ENCODE measurements around the gene BCAP29. TPM values are rescaled to one million over a fixed set of nuclear protein-coding genes. Genes with fewer than 3 reads are reported as not detected.

Gene BCAP29, protein sequence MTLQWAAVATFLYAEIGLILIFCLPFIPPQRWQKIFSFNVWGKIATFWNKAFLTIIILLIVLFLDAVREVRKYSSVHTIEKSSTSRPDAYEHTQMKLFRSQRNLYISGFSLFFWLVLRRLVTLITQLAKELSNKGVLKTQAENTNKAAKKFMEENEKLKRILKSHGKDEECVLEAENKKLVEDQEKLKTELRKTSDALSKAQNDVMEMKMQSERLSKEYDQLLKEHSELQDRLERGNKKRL
- total RNA-seq = 100 to 1,000 TPM; 112 to 147 (median 131) TPM

DNA sequence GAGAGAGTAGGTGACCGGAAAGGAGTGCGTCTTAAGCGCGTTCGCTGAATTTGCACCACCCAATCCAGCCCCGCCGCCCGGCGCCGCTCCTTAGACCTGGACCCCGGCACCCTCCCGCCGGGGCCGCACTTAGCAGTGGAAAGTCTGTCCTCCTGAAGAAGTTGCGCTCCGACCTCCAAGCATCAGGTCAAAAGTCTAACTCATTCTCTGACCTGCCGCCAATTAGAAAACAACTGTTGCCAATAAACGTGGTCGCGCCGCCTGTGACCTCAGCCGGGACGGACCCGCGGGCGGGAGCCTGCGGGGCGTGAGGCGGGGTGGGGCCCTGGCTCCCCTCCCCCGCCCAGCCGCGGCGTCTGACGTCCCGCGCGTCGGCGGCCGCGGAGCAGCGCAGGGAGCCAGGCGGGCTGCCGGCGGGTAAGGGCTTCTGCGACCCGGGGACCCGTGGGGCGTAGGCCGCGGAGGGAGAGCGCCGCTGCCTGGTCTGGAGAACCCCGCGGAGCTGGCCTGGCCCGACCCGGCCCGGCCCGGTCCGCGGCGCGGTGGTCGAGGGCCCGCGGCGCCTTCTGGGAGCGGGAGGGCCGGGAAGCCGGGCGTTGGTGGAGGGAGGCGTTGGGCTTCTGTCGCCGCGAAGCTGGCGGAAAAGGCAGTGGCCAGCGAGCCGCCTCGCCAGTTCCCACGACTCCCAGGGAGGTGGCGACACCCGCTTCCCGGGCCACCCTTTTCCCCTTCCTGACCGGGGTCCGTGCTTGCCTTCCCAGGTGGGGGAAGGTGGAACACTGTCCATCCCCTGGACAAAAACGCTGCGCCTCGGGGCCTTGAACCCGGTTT, at the start of gene BCAP29:
Gene BCAP29 (plus strand): TSS at position 362 of the 831 bp plus-strand sequence. CDS start 527 bp downstream, outside the sequence.
- TF ChIP-seq, protein P1, sequence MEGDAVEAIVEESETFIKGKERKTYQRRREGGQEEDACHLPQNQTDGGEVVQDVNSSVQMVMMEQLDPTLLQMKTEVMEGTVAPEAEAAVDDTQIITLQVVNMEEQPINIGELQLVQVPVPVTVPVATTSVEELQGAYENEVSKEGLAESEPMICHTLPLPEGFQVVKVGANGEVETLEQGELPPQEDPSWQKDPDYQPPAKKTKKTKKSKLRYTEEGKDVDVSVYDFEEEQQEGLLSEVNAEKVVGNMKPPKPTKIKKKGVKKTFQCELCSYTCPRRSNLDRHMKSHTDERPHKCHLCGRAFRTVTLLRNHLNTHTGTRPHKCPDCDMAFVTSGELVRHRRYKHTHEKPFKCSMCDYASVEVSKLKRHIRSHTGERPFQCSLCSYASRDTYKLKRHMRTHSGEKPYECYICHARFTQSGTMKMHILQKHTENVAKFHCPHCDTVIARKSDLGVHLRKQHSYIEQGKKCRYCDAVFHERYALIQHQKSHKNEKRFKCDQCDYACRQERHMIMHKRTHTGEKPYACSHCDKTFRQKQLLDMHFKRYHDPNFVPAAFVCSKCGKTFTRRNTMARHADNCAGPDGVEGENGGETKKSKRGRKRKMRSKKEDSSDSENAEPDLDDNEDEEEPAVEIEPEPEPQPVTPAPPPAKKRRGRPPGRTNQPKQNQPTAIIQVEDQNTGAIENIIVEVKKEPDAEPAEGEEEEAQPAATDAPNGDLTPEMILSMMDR (IDR thresholded peaks at IDR 0.05; ENCODE audit: low read depth) = no peak

DNA sequence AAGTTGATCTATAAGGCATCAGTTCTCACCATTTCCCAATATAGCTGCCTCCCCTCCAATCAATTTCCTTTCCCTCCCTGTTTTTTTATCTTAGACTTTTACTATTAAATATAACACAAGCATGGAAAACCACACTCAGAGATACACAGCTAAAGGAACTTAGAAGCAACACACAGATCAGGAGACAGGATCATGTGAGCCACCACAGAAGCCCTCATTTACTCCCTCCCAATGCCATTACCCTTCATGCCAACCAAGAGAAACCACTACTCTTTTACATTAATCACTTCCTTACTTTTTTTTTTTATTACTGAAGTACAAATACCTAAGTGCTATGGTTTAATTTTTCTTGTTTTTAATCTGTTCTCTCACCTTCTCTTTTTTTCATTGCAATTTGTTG, 49.3 kb upstream of the BCAP29 start:
- TF ChIP-seq, protein P1 (IDR thresholded peaks at IDR 0.05; ENCODE audit: low read depth) = no peak

DNA sequence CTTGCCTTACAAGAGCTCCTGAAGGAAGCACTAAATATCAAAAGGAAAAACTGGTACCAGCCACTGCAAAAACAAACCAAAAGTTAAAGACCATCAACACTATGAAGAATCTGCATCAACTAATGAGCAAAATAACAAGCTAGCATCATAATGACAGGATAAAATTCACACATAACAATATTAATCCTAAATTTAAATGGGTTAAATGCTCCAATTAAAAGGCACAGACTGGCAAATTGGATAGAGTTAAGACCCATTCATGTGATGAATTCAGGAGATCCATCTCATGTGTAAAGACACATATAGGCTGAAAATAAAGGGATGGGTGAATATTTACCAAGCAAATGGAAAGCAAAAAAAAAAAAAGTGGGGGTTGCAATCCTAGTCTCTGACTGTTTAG, 45.9 kb upstream of the BCAP29 start:
- TF ChIP-seq, protein P1 (IDR thresholded peaks at IDR 0.05; ENCODE audit: low read depth) = no peak

DNA sequence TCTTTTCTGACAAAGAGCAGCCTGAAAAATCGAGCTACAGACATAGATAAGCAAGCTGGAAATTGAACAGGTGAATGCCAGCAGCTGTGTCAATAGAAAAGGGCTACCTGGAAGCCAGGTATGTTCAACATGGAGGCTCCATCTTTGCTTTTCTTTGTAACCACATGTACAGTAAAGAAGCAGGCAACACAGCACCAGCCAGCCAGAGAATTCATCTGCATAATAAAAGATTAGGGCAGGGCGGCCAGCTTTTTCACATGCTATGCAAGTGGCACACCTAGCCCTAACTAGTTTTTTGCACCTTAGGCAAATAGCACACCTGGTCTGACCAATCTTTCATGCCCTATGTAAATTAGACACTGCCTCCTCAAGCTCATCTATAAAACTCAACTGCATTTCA, 42.0 kb upstream of the BCAP29 start:
- TF ChIP-seq, protein P1 (IDR thresholded peaks at IDR 0.05; ENCODE audit: low read depth) = no peak

DNA sequence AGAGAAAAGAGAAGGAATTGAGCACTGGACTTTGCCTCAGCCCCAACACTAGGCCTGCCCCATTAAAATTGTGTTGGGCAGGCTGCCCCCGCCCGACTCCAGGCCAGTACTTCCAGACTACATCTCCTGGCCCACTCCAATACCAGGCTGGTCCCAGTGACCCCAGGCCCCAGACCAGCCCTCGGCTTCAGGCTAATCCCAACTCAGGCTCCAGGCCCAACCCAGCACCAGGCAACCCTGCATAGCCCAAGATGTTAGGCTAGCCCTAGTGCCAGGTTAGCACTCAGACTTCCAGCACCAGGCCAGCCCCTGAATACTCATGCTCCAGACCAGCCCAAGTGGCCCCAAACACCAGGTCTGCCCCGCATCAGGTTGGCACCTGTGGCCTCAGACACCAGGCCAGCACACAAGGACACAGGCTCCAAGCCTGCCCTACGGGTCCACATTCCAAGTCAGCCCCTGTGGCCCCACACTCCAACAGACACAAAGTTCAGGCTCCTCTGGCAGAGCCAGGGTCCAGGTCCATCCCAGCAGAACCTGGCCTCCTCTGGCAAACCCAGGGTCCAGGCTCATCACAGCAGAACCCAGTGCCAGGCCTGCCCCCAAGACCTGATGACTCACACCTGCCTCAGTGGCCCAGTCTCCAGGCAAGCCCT, 36.6 kb upstream of the BCAP29 start:
- TF ChIP-seq, protein P1 (IDR thresholded peaks at IDR 0.05; ENCODE audit: low read depth) = no peak

DNA sequence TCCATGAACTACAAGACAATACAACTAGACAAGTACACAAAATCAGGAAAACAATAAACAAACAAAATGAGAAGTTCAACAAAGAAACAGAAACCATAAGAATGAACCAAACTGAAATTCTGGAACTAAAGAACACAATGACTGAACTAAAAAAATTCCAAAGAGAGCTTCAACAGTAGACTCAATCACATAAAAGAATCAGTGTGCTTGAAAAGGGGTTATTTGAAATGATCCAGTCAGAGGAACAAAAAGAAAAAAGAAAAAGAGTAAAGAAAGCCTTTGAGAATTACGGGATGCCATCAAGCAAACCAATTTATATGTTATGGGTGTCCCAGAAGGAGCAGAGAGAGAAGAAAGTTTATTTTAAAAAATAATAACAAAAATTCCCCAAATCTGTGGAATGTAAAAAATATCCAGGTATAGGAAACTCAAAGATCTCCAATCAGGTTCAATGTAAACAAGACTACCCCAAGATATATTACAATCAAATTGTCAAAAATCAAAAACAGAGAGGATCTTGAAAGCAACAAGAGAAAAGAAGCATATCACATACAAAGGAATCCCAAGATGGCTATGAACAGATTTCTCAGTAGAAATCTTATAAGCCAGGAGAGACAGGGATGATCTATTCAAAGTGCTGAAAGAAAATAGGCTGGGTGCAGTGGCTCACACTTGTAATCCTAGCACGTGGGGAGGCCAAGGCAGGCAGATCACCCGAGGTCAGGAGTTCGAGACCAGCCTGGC, 35.0 kb upstream of the BCAP29 start:
- TF ChIP-seq, protein P1 (IDR thresholded peaks at IDR 0.05; ENCODE audit: low read depth) = no peak
